HG03565 (cell line): ENCODE measurements around the gene BACE2.

Experiments used
- ATAC-seq: cut with Tn5 transposase; IDR thresholded peaks from one replicate; pipeline ENCODE4 v1.9.1; 2021; ENCODE audit warnings: mild to moderate bottlenecking, moderate library complexity; ENCODE audit not compliant: unreplicated experiment

Gene BACE2

GRCh38 chr21:41211060-41211805 lies 43.3 kb downstream of the BACE2 start:
- no peak for ATAC-seq

- no peak for ATAC-seq
These were observed 45.1 kb downstream of the BACE2 start for GRCh38 chr21:41213021-41213420.

- no peak for ATAC-seq
These were observed 48.0 kb downstream of the BACE2 start for GRCh38 chr21:41215856-41216408.

GRCh38 chr21:41216486-41216885 lies 48.5 kb downstream of the BACE2 start:
- ATAC-seq, result no peak

GRCh38 chr21:41217671-41218385 lies 49.9 kb downstream of the BACE2 start:
- no peak for ATAC-seq

GRCh38 chr21:41219498-41220207 lies 51.7 kb downstream of the BACE2 start:
- ATAC-seq, result no peak

GRCh38 chr21:41220208-41220733 lies 52.3 kb downstream of the BACE2 start:
- ATAC-seq, result no peak

- no peak for ATAC-seq
These were observed 54.5 kb downstream of the BACE2 start for GRCh38 chr21:41222247-41223068.

- no peak for ATAC-seq
These were observed 58.9 kb downstream of the BACE2 start for GRCh38 chr21:41226853-41227252.

- ATAC-seq, result no peak
These were observed 59.5 kb downstream of the BACE2 start for GRCh38 chr21:41227357-41228005.

- ATAC-seq, result no peak
These were observed 60.0 kb downstream of the BACE2 start for GRCh38 chr21:41228006-41228370.

- no peak for ATAC-seq
These were observed 60.5 kb downstream of the BACE2 start for GRCh38 chr21:41228492-41228891.

- ATAC-seq, result no peak
These were observed 61.0 kb downstream of the BACE2 start for GRCh38 chr21:41228958-41229357.

GRCh38 chr21:41229509-41230248 lies 61.7 kb downstream of the BACE2 start:
- ATAC-seq, result no peak

GRCh38 chr21:41230497-41230896 lies 62.5 kb downstream of the BACE2 start:
- no peak for ATAC-seq

- no peak for ATAC-seq
These were observed 63.1 kb downstream of the BACE2 start for GRCh38 chr21:41231060-41231459.

- no peak for ATAC-seq
These were observed 64.1 kb downstream of the BACE2 start for GRCh38 chr21:41232013-41232412.

GRCh38 chr21:41233916-41234315 lies 66.0 kb downstream of the BACE2 start:
- ATAC-seq, result no peak

- ATAC-seq, result no peak
These were observed 66.6 kb downstream of the BACE2 start for GRCh38 chr21:41234569-41234968.
